BE2C (cell line): ENCODE results near the gene GNB1.
A peak's percentile ranks its signal among the peaks of the same experiment; 100 is the strongest.

Experiments used
- DNase-seq: peaks from one replicate; pipeline ENCODE4 v3.0.0-alpha.2; 2020
- H3K27me3 ChIP-seq: fragments of 250-450 bp; sonication (Bioruptor Pico); 2 replicates; pipeline ENCODE4 v1.5.1; 2020; ENCODE audit warnings: mild to moderate bottlenecking
- H3K36me3 ChIP-seq: fragments of 250-450 bp; sonication (Bioruptor Pico); 2 replicates; pipeline ENCODE4 v1.5.1; 2020; ENCODE audit warnings: mild to moderate bottlenecking
- H3K4me1 ChIP-seq: fragments of 250-450 bp; sonication (Bioruptor Pico); 2 replicates; pipeline ENCODE4 v1.5.1; 2020
- H3K4me3 ChIP-seq: 2 replicates; pipeline ENCODE4 v1.5.1; 2011; ENCODE audit warnings: low read depth, low read length
- H3K9me3 ChIP-seq: fragments of 250-450 bp; sonication (Bioruptor Pico); 2 replicates; pipeline ENCODE4 v1.5.1; 2020
- CTCF ChIP-seq: IDR thresholded peaks from 2 replicates; pipeline ENCODE4 v1.5.1; 2012; ENCODE audit warnings: mild to moderate bottlenecking, low read depth, low read length

The GNB1 gene

GRCh38 chr1:1920608-1921458 is 29.9 kb upstream of the GNB1 start:
- no peaks in the 10 kb centered on the region for H3K36me3 ChIP-seq
- TF ChIP-seq CTCF: no peak
- DNase-seq: no peak
- no peaks in the 10 kb centered on the region for H3K9me3 ChIP-seq
- H3K27me3 ChIP-seq: no peaks in the 10 kb centered on the region
- no peaks in the 10 kb centered on the region for H3K4me1 ChIP-seq
- no peak overlapping the region for H3K4me3 ChIP-seq

DNA sequence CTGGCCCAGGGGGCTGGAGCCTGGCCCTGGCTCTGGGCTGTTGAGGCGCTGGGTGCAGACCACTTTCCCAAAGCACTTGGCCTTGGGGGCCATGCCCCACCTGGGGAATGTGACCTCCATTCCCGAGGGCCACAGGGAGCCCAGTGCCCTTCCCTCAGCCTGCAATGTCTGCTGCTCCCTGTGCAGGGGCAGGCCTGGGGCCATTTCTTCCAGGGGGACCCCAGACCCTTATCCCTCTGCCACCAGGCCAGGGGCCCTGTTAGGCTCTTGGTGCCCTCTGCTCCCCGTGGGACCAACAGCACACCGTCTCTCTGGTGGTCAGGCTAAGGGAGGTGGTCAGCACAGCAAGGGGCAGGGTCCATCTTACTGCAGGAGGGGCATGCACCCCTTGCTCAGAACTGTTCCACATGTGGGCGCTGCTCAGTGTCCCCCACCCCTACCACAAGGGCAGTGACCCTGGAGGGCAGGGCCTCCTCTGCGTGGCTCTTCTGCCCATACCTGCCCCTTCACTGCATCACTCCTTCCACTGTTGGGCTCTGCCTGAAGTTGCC is 29.2 kb upstream of the GNB1 start:
- Histone ChIP-seq H3K27me3 (no peaks in the 10 kb centered on the region), H3K4me3 (peak overlapping the region; percentile 51), H3K36me3 (no peaks in the 10 kb centered on the region), H3K4me1 (no peaks in the 10 kb centered on the region), H3K9me3 (no peaks in the 10 kb centered on the region)
- no peak for DNase-seq
- TF ChIP-seq CTCF: no peak

DNA sequence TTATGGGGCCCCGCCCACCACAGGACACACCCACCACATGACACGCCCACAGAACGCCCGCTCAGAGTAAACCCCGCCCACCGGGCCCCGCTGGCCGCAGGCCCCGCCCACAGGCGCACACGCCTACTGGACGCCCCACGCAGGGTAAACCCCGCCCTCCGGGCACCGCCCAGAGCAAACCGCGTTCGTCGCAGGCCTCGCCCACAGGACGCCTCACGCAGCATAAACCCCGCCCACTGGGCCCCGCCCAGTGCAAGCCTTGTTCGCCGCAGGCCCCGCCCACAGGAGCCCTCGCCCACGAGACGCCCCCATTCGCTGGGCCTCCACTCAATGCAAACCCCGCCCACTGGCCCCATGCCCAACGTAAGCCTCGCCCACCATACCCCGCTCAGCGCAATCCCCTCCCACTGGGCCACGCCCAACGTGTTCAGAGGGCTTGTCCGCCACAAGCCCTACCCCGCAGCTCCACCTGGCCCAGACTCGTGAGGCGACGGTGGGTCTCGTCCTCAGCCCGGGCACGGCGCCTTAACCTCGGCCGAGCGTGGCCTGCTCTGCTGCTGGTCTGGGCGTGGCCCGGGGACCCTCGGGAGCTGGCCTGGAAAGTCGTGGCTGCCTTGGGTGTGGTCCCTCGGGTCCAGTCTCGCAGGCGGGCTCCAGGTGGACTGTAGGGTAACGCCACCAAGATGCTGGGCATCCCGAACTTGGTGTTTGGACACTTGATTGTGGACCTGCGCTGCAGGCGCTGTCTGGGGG is 28.6 kb upstream of the GNB1 start:
- Histone ChIP-seq H3K27me3 (no peaks in the 10 kb centered on the region), H3K4me3 (peak overlapping the region; percentile 51), H3K36me3 (no peaks in the 10 kb centered on the region), H3K9me3 (no peaks in the 10 kb centered on the region), H3K4me1 (no peaks in the 10 kb centered on the region)
- TF ChIP-seq CTCF: no peak
- peak; percentile 100 for DNase-seq

DNA sequence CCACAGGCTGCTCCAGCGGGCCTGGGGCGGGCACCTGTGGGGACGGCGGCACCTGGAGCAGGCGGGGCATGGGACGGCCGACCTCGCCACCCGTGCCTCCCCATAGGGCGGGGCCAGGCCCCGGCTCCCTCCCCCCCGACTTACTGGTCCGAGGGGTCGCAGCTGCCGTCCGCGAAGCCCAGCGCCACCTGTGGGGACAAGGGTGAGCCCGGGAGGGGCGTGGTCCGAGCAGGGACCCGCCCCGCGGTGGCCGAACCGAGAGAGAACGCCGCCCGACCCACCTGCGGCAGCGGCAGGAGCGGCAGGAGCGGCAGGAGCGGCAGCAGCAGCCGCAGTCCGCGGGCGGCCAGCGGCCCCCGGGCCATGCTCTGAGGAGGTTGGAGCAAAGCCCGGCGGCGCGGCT is 28.0 kb upstream of the GNB1 start, which contains the start of gene TMEM52:
Gene TMEM52, minus strand, starts transcription at position 379 of the 403 bp plus-strand sequence. Its CDS starts 14 bp downstream, at position 365.
- no peaks in the 10 kb centered on the region for H3K36me3 ChIP-seq
- DNase-seq: no peak
- no peaks in the 10 kb centered on the region for H3K4me1 ChIP-seq
- no peak for TF ChIP-seq CTCF
- H3K4me3 ChIP-seq: peak within 1 kb of the TSS; percentile 51
- H3K27me3 ChIP-seq: no peaks in the 10 kb centered on the region
- H3K9me3 ChIP-seq: no peaks in the 10 kb centered on the region

DNA sequence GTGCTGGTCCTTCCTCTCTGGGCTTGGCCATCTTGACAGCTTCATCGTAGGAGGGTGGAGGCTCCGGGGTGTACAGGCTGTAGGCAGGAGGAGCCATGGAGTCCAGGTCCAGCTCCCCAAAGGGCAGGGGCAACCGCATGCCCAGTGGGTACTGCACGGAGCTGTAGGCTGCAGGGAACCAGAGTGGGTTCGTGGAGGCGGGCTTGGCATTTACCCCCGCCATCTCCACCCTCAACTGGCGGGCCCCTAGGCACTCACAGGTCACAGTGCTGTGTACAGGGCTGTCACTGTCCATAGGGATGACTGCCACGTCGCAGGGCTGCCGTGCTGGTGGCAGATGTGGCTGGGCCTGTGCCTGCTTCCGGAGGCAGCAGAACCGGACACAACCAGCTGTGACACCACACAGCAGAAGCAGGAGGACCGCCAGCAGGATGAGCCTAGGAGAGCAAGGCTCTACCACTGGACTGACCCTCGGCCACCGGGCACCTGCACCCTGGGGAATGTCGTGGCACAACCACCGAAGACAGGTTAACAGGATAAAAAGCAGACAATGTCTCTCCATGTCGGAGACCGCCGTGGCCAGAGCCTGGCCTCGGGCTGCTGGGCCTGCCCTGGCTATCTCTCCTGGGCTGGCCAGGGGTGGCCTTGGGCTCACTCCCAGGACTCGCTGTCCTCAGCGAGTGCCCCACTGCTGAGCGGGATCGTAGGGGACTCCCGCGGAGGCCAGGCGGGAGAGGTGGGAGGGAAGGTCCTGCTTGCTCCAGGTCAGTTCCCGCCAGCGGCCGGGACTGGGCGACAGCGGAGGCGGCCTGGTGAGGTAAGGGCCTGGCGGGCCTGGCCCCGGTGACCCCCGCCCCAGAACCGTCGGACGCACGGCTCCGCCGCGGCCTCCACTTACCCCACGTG is 27.4 kb upstream of the GNB1 start:
- H3K27me3 ChIP-seq: no peaks in the 10 kb centered on the region
- no peak for DNase-seq
- H3K9me3 ChIP-seq: no peaks in the 10 kb centered on the region
- H3K36me3 ChIP-seq: no peaks in the 10 kb centered on the region
- TF ChIP-seq CTCF: no peak
- peak overlapping the region; percentile 49 for H3K4me3 ChIP-seq
- no peaks in the 10 kb centered on the region for H3K4me1 ChIP-seq
